Activated CD8-positive, alpha-beta T cell treated with anti-CD3 and anti-CD28 coated beads for 36 hours (primary cell): Measurements from ENCODE around the gene DPP4. TPM values are rescaled to one million over a fixed set of nuclear protein-coding genes. Genes with fewer than 3 reads are reported as not detected.

Source experiments
- ATAC-seq: fragments of 200-7000 bp; cut with Tn5 transposase; one replicate; pipeline ENCODE4 v1.10.0; 2021; ENCODE audit warnings: mild to moderate bottlenecking, moderate library complexity
- CTCF ChIA-PET: fragments of 350-600 bp; sonication (Branson Sonifier 250); formaldehyde crosslinking; loops from one replicate; lab custom pipeline; 2021; ENCODE audit warnings: antibody characterized with exemption; lab: Charles Lee
- POLR2A ChIA-PET: fragments of 350-600 bp; sonication (Branson Sonifier 250); formaldehyde crosslinking; loops from one replicate; lab custom pipeline; 2021; ENCODE audit warnings: antibody characterized with exemption; lab: Charles Lee
- DNase-seq: peaks from one replicate; pipeline ENCODE4 v3.0.0-alpha.2; 2020
- H3K27ac Mint-ChIP-seq: one replicate; pipeline ENCODE4 v1.8.0; 2021; ENCODE audit warnings: mild to moderate bottlenecking, mixed read lengths
- H3K27me3 Mint-ChIP-seq: one replicate; pipeline ENCODE4 v1.8.0; 2021; ENCODE audit warnings: mixed read lengths
- H3K36me3 Mint-ChIP-seq: one replicate; pipeline ENCODE4 v1.8.0; 2021; ENCODE audit warnings: low read depth, mixed read lengths
- H3K4me1 Mint-ChIP-seq: one replicate; pipeline ENCODE4 v1.8.0; 2021; ENCODE audit warnings: low read depth, mixed read lengths
- H3K4me3 Mint-ChIP-seq: one replicate; pipeline ENCODE4 v1.8.0; 2021; ENCODE audit warnings: mild to moderate bottlenecking, moderate library complexity, mixed read lengths
- H3K9me3 Mint-ChIP-seq: one replicate; pipeline ENCODE4 v1.8.0; 2021; ENCODE audit warnings: mixed read lengths
- intact Hi-C: fragments of 100-400 bp; cut with micrococcal nuclease; formaldehyde crosslinking; loops from one replicate; pipeline ENCODE4 v1.10.0; 2022
- total RNA-seq, 2 experiments: library from RNA; stranded (reverse); gene quantifications; one replicate each; pipeline ENCODE4 v1.2.3, GENCODE V29; 2021
- TF ChIP-seq, protein P1 (sequence below): fragments of 200-600 bp; IDR thresholded peaks from one replicate; pipeline ENCODE4 v1.8.0; 2022; ENCODE audit warnings: antibody characterized with exemption, mild to moderate bottlenecking

Gene DPP4
- total RNA-seq, 2 experiments from 2014 or later: 25.9 to 26.4 TPM

DNA sequence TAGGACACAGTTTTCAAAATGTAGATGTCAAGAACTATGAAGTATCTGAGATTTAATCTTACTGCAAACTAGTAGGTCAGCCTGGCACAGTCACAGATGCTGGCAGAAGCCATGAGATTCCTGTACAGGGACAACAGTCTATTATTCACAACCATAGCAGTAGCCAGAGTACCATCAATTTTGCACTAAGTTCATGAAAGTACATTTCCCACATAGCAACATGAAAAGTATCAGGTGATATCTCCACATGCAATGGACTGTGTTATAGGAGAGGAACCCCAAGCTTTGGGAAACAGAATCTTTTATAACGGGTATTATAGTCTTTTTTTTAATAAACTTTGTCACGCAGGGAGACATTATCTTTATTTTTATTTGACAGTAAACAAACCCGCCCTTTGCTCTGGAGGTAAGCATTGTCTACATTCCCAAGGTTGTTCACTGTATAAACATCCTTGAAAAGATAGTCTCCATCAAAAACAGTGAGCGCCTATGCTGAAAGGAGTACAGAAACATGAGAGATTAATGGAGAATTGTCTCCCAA, 33.4 kb upstream of the DPP4 start:
- no peak overlapping the region for H3K27ac Mint-ChIP-seq
- TF ChIP-seq, protein P1, sequence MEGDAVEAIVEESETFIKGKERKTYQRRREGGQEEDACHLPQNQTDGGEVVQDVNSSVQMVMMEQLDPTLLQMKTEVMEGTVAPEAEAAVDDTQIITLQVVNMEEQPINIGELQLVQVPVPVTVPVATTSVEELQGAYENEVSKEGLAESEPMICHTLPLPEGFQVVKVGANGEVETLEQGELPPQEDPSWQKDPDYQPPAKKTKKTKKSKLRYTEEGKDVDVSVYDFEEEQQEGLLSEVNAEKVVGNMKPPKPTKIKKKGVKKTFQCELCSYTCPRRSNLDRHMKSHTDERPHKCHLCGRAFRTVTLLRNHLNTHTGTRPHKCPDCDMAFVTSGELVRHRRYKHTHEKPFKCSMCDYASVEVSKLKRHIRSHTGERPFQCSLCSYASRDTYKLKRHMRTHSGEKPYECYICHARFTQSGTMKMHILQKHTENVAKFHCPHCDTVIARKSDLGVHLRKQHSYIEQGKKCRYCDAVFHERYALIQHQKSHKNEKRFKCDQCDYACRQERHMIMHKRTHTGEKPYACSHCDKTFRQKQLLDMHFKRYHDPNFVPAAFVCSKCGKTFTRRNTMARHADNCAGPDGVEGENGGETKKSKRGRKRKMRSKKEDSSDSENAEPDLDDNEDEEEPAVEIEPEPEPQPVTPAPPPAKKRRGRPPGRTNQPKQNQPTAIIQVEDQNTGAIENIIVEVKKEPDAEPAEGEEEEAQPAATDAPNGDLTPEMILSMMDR: no peak
- POLR2A ChIA-PET: no interaction called here
- H3K9me3 Mint-ChIP-seq: no peaks in the 10 kb centered on the region
- H3K4me3 Mint-ChIP-seq: no peak overlapping the region
- ATAC-seq (no peak), DNase-seq (no peak)
- CTCF ChIA-PET: no interaction called here
- H3K4me1 Mint-ChIP-seq: no peaks in the 10 kb centered on the region
- no peaks in the 10 kb centered on the region for H3K27me3 Mint-ChIP-seq
- intact Hi-C loops: no loop called here
- no peaks in the 10 kb centered on the region for H3K36me3 Mint-ChIP-seq

DNA sequence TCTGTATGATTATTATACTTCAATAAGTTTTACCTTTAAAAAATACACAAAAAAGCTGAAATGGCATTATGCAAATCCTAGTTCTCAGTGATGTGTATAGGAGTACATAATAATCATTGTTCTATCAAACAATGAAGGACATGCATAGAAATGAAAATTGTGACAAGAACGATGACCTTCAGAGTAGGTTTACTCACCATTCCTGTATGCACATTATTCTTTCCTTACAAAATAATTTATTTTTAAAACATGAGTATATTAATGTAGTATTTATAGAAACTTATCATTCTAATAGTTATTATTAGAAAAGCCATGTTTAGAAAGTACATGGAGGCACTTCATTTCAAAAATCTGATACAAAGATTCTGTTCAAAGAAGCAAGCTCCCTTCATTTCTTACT, 32.7 kb upstream of the DPP4 start:
- H3K9me3 Mint-ChIP-seq: no peaks in the 10 kb centered on the region
- H3K27ac Mint-ChIP-seq: no peak overlapping the region
- TF ChIP-seq, protein P1: no peak
- ChIA-PET CTCF (no interaction called here), POLR2A (interaction anchor here (0.6 kb wide), 1 partner anchor 9 kb away, joined by 3 read pairs; no protein-coding TSS in a partner anchor)
- no peak for ATAC-seq
- H3K4me3 Mint-ChIP-seq: no peak overlapping the region
- H3K36me3 Mint-ChIP-seq: no peaks in the 10 kb centered on the region
- no peak for DNase-seq
- intact Hi-C loops: no loop called here
- no peaks in the 10 kb centered on the region for H3K27me3 Mint-ChIP-seq
- H3K4me1 Mint-ChIP-seq: no peaks in the 10 kb centered on the region

DNA sequence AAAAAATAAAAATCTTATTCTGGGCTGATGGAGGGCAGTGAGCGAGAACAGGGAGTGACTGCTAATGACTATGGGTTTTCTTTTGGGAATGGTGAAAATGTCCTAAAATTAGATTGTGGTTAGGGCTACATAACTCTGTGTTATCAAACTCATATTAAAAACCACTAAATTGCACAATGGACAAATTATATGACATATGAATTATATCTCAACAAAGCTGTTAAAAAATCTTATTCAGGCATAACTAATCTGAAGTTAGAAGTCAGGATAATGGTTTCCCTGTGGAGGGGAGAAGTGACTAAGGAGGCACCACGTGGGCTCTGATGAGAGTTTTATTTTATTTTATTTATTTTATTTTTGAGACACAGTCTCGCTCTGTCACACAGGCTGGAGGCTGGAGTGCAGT, 32.1 kb upstream of the DPP4 start:
- H3K4me3 Mint-ChIP-seq: no peak overlapping the region
- ChIA-PET POLR2A (no interaction called here), CTCF (no interaction called here)
- intact Hi-C loops: no loop called here
- no peaks in the 10 kb centered on the region for H3K27me3 Mint-ChIP-seq
- H3K9me3 Mint-ChIP-seq: no peaks in the 10 kb centered on the region
- no peak overlapping the region for H3K27ac Mint-ChIP-seq
- ATAC-seq (no peak), DNase-seq (no peak)
- no peaks in the 10 kb centered on the region for H3K36me3 Mint-ChIP-seq
- TF ChIP-seq, protein P1: no peak
- no peaks in the 10 kb centered on the region for H3K4me1 Mint-ChIP-seq

DNA sequence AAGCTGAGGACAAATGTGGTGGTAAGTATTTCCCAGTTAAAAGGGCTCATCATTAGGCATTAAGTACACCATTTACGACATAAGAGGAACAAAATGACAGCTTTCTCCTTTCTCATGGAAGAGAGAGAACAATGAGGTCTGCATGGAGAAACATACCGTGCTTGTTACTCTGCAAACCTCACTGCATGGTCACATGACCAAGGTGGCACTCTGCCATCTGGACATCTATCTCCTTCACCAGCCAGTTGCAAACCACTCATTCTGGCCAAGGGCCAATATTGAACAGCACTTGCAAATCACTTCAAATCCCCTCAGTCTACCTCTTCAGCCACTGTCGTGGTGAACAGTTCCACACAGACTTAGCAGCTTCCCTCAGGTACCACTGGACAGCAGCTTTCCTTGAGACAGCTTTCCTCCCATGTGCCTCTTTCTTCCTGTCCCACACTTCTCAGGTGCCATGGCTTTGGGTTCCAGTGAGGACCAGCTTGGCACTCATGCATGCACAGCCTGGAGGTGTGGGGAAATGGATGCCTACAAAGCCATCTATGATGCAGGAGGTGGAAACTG, 29.5 kb upstream of the DPP4 start:
- Mint-ChIP-seq H3K9me3 (no peaks in the 10 kb centered on the region), H3K27ac (no peak overlapping the region), H3K27me3 (no peaks in the 10 kb centered on the region), H3K36me3 (no peaks in the 10 kb centered on the region), H3K4me1 (no peaks in the 10 kb centered on the region), H3K4me3 (no peak overlapping the region)
- ATAC-seq: no peak
- CTCF ChIA-PET: interaction anchor here (1.0 to 1.1 kb wide), 2 partner anchors 96 to 158 kb away, joined by 3 read pairs; no protein-coding TSS in a partner anchor
- no peak for DNase-seq
- TF ChIP-seq, protein P1: no peak
- intact Hi-C loops: no loop called here
- POLR2A ChIA-PET: interaction anchor here (1.3 kb wide), 1 partner anchor 29 kb away, joined by 3 read pairs; no protein-coding TSS in a partner anchor

DNA sequence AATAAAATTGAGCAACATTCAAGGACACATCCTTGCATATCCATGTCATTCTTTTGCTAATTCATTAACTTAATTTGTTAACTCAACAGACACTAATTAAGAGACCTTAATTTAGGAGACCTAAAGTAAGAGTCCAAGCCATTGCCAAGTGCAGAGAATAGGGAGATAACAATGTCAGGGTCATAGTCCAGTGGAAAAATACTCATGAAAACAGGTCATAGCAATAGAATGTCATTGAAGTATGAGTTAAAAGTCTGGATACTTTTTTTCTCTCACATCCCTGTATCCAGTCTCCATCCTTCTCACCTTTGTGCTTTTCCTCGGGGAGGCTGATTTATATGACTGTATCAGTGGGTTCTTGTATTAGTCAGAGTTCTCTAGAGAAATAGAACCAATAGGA, 26.6 kb upstream of the DPP4 start:
- DNase-seq (no peak), ATAC-seq (no peak)
- no peaks in the 10 kb centered on the region for H3K27me3 Mint-ChIP-seq
- no peak overlapping the region for H3K27ac Mint-ChIP-seq
- POLR2A ChIA-PET: no interaction called here
- intact Hi-C loops: no loop called here
- H3K36me3 Mint-ChIP-seq: no peaks in the 10 kb centered on the region
- CTCF ChIA-PET: interaction anchor here (1.0 kb wide), 1 partner anchor 198 kb away, joined by 3 read pairs; no protein-coding TSS in a partner anchor
- TF ChIP-seq, protein P1: no peak
- no peaks in the 10 kb centered on the region for H3K4me1 Mint-ChIP-seq
- no peaks in the 10 kb centered on the region for H3K9me3 Mint-ChIP-seq
- H3K4me3 Mint-ChIP-seq: no peak overlapping the region
